Smooth muscle cell (in vitro differentiated cells): Measurements from ENCODE around the gene NGDN. TPM values are rescaled to one million over a fixed set of nuclear protein-coding genes. Genes with fewer than 3 reads are reported as not detected.

Experiments used
- DNase-seq: peaks from one replicate; lab custom pipeline; 2025; ENCODE audit not compliant: unreplicated experiment; lab: John Stamatoyannopoulos, UW
- H2AFZ ChIP-seq: fragments of 200-600 bp; sonication (generic); 2 replicates; pipeline ENCODE4 v1.6.0; 2016; ENCODE audit warnings: antibody characterized with exemption, low read depth, mild to moderate bottlenecking
- H3F3A ChIP-seq: fragments of 200-600 bp; sonication (generic); 2 replicates; pipeline ENCODE4 v1.6.0; 2017; ENCODE audit warnings: antibody characterized with exemption, low read depth
- H3K27ac ChIP-seq: fragments of 200-600 bp; sonication (generic); 2 replicates; pipeline ENCODE4 v1.5.1; 2016; ENCODE audit warnings: low read depth, mild to moderate bottlenecking
- H3K27me3 ChIP-seq: fragments of 200-600 bp; sonication (generic); 2 replicates; pipeline ENCODE4 v1.6.1; 2016; ENCODE audit warnings: low read depth, mild to moderate bottlenecking
- H3K36me3 ChIP-seq: fragments of 200-600 bp; sonication (generic); 2 replicates; pipeline ENCODE4 v1.5.1; 2016; ENCODE audit warnings: low read depth
- H3K4me1 ChIP-seq: fragments of 200-600 bp; sonication (generic); 2 replicates; pipeline ENCODE4 v1.5.1; 2016; ENCODE audit warnings: low read depth
- H3K4me2 ChIP-seq: fragments of 200-600 bp; sonication (generic); 2 replicates; pipeline ENCODE4 v1.6.0; 2016; ENCODE audit warnings: mild to moderate bottlenecking
- H3K4me3 ChIP-seq: fragments of 200-600 bp; sonication (generic); 2 replicates; pipeline ENCODE4 v1.5.1; 2016; ENCODE audit warnings: mild to moderate bottlenecking
- H3K79me2 ChIP-seq: fragments of 200-600 bp; sonication (generic); 2 replicates; pipeline ENCODE4 v1.6.0; 2016; ENCODE audit warnings: low read depth, mild to moderate bottlenecking
- H3K9ac ChIP-seq: fragments of 200-600 bp; sonication (generic); 2 replicates; pipeline ENCODE4 v1.6.0; 2016; ENCODE audit warnings: low read depth
- H3K9me3 ChIP-seq: fragments of 200-600 bp; sonication (generic); replicated peaks from 2 replicates; pipeline ENCODE4 v1.5.1; 2016; ENCODE audit warnings: low read depth
- H4K20me1 ChIP-seq: fragments of 200-600 bp; sonication (generic); 2 replicates; pipeline ENCODE4 v1.6.0; 2016; ENCODE audit warnings: low read depth
- CTCF ChIP-seq: fragments of 200-600 bp; sonication (generic); IDR thresholded peaks from 2 replicates; pipeline ENCODE4 v1.5.1; 2017; ENCODE audit warnings: borderline replicate concordance, mild to moderate bottlenecking, antibody characterized with exemption; ENCODE audit not compliant: insufficient read depth, poor library complexity, severe bottlenecking
- WGBS: methylation state at CpG from one replicate; pipeline ENCODE4 v1.1.7; 2016; ENCODE audit warnings: low lambda C conversion rate; 5-methylcytosine and 5-hydroxymethylcytosine counted together
- polyA plus RNA-seq: library from polyadenylated mRNA; unstranded; fragments of >200 nt; fragmentation: Nextera tagmentation; extraction: Ambion mirVana; gene quantifications from 2 replicates; pipeline ENCODE4 v1.2.1, GENCODE V29; 2016
- total RNA-seq: library from RNA; depleted of rRNA; stranded (reverse); fragments of >200 nt; gene quantifications from 2 replicates; pipeline ENCODE4 v1.2.3, GENCODE V29; 2014

NGDN gene
- total and polyA plus RNA-seq, 2 experiments from 2014 or later = 52.0 to 58.0 TPM

- DNase-seq = no peak
- H2AFZ ChIP-seq = no peak overlapping the region
- H3K4me2 ChIP-seq = no peak overlapping the region
- H3K9me3 ChIP-seq = no peaks in the 10 kb centered on the region
- H3K36me3 ChIP-seq = no peaks in the 10 kb centered on the region
- H4K20me1 ChIP-seq = no peaks in the 10 kb centered on the region
- TF ChIP-seq CTCF = no peak
- no peak overlapping the region for H3K9ac ChIP-seq
- H3K27me3 ChIP-seq = no peaks in the 10 kb centered on the region
- no peak overlapping the region for H3K27ac ChIP-seq
- no peaks in the 10 kb centered on the region for H3F3A ChIP-seq
- no peaks in the 10 kb centered on the region for H3K4me1 ChIP-seq
- H3K4me3 ChIP-seq = no peak overlapping the region
- no peaks in the 10 kb centered on the region for H3K79me2 ChIP-seq
- 90% methylated on average over 5 of the region's 5 CpGs for WGBS
These were observed 11.7 kb upstream of the NGDN start for GRCh38 chr14:23457587-23458445.

- no peaks in the 10 kb centered on the region for H3K79me2 ChIP-seq
- no peak overlapping the region for H2AFZ ChIP-seq
- H3F3A ChIP-seq = no peaks in the 10 kb centered on the region
- H3K4me3 ChIP-seq = no peak overlapping the region
- no peak overlapping the region for H3K9ac ChIP-seq
- TF ChIP-seq CTCF = no peak
- no peaks in the 10 kb centered on the region for H3K4me1 ChIP-seq
- no peaks in the 10 kb centered on the region for H4K20me1 ChIP-seq
- no peak overlapping the region for H3K4me2 ChIP-seq
- H3K27ac ChIP-seq = no peak overlapping the region
- H3K27me3 ChIP-seq = no peaks in the 10 kb centered on the region
- no peaks in the 10 kb centered on the region for H3K36me3 ChIP-seq
- H3K9me3 ChIP-seq = no peaks in the 10 kb centered on the region
- DNase-seq = no peak
These were observed 8.5 kb upstream of the NGDN start for GRCh38 chr14:23460960-23461359.

GRCh38 chr14:23464700-23465099, 4.8 kb upstream of the NGDN start:
- no peak overlapping the region for H3K4me2 ChIP-seq
- H3K27ac ChIP-seq = no peak overlapping the region
- H3K27me3 ChIP-seq = no peaks in the 10 kb centered on the region
- DNase-seq = no peak
- H3K4me3 ChIP-seq = no peak overlapping the region
- H4K20me1 ChIP-seq = no peaks in the 10 kb centered on the region
- no peaks in the 10 kb centered on the region for H3K9me3 ChIP-seq
- H3K36me3 ChIP-seq = no peaks in the 10 kb centered on the region
- TF ChIP-seq CTCF = no peak
- no peaks in the 10 kb centered on the region for H3F3A ChIP-seq
- H3K79me2 ChIP-seq = peaks cover under 1% of the 10 kb centered on the region
- H3K4me1 ChIP-seq = no peaks in the 10 kb centered on the region
- no peak overlapping the region for H2AFZ ChIP-seq
- H3K9ac ChIP-seq = no peak overlapping the region

GRCh38 chr14:23465261-23465660, 4.2 kb upstream of the NGDN start:
- Histone ChIP-seq H3K36me3 (no peaks in the 10 kb centered on the region), H3K9me3 (no peaks in the 10 kb centered on the region), H2AFZ (no peak overlapping the region), H3F3A (no peaks in the 10 kb centered on the region), H3K27me3 (no peaks in the 10 kb centered on the region), H3K9ac (no peak overlapping the region), H3K27ac (no peak overlapping the region), H3K4me1 (peaks cover 1% of the 10 kb centered on the region), H4K20me1 (no peaks in the 10 kb centered on the region), H3K4me2 (no peak overlapping the region), H3K4me3 (no peak overlapping the region), H3K79me2 (peaks cover 6% of the 10 kb centered on the region)
- WGBS = 82% methylated on average over 3 of the region's 3 CpGs
- no peak for TF ChIP-seq CTCF
- DNase-seq = no peak
